WTC11 (cell line): ENCODE data around the gene SNX13.

Source experiments
- AR ChIP-seq: fragments of 250-450 bp; sonication (Bioruptor Pico); IDR thresholded peaks from 2 replicates; pipeline ENCODE4 v1.9.0; 2021; ENCODE audit warnings: mild to moderate bottlenecking
- TF ChIP-seq, protein P1 (sequence below): fragments of 200-600 bp; IDR thresholded peaks from 2 replicates; pipeline ENCODE4 v1.8.0; 2022; ENCODE audit warnings: antibody characterized with exemption

GRCh38 chr7:17745610-17746009 is 194.7 kb downstream of the SNX13 start:
- TF ChIP-seq, protein P1, sequence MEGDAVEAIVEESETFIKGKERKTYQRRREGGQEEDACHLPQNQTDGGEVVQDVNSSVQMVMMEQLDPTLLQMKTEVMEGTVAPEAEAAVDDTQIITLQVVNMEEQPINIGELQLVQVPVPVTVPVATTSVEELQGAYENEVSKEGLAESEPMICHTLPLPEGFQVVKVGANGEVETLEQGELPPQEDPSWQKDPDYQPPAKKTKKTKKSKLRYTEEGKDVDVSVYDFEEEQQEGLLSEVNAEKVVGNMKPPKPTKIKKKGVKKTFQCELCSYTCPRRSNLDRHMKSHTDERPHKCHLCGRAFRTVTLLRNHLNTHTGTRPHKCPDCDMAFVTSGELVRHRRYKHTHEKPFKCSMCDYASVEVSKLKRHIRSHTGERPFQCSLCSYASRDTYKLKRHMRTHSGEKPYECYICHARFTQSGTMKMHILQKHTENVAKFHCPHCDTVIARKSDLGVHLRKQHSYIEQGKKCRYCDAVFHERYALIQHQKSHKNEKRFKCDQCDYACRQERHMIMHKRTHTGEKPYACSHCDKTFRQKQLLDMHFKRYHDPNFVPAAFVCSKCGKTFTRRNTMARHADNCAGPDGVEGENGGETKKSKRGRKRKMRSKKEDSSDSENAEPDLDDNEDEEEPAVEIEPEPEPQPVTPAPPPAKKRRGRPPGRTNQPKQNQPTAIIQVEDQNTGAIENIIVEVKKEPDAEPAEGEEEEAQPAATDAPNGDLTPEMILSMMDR, result no peak
- TF ChIP-seq AR, result no peak
